NT2/D1 (cell line): ENCODE data around the gene ADIPOR1.
"Not testable (repeated sequence)": the region's sequence is repeated elsewhere in the genome, so short reads cannot be mapped to it uniquely, and the experiment has no call there.

Experiments used
- DNase-seq: peaks from one replicate; pipeline ENCODE4 v3.0.0-alpha.2; 2011; ENCODE audit warnings: low read depth, low spot score
- H3K27me3 ChIP-seq: 2 replicates; pipeline ENCODE4 v1.6.0; 2011; ENCODE audit warnings: mild to moderate bottlenecking; ENCODE audit not compliant: insufficient read length, insufficient read depth
- H3K36me3 ChIP-seq: 2 replicates; pipeline ENCODE4 v1.6.1; 2011; ENCODE audit warnings: mild to moderate bottlenecking, low read length, mixed read lengths; ENCODE audit not compliant: insufficient read depth, insufficient read length
- H3K4me1 ChIP-seq: 2 replicates; pipeline ENCODE4 v1.5.1; 2011; ENCODE audit not compliant: insufficient read depth, insufficient read length
- H3K4me3 ChIP-seq: 2 replicates; pipeline ENCODE4 v1.5.1; 2011; ENCODE audit warnings: low read depth; ENCODE audit not compliant: insufficient read length
- H3K9ac ChIP-seq: 2 replicates; pipeline ENCODE4 v1.6.0; 2011; ENCODE audit warnings: low read depth; ENCODE audit not compliant: insufficient read length
- H3K9me3 ChIP-seq: 2 replicates; pipeline ENCODE4 v1.5.1; 2011; ENCODE audit warnings: mild to moderate bottlenecking, low read length; ENCODE audit not compliant: insufficient read depth
- SUZ12 ChIP-seq: IDR thresholded peaks from 2 replicates; pipeline ENCODE4 v1.6.1; 2011; ENCODE audit not compliant: insufficient read length, insufficient read depth; ENCODE audit errors: extremely low read depth
- YY1 ChIP-seq: IDR thresholded peaks from 2 replicates; pipeline ENCODE4 v1.6.1; 2011; ENCODE audit not compliant: insufficient read length, insufficient read depth
- ZNF274 ChIP-seq: IDR thresholded peaks from 2 replicates; pipeline ENCODE4 v1.6.1; 2011; ENCODE audit warnings: mild to moderate bottlenecking, low read depth, low read length

ADIPOR1 gene

GRCh38 chr1:202957733-202958543 lies at the start of gene ADIPOR1:
Gene ADIPOR1, minus strand, starts transcription at chr1:202958312. Its CDS starts 7,242 bp downstream, at chr1:202951070.
- TF ChIP-seq SUZ12 (no peak), ZNF274 (no peak), YY1 (no peak)
- peak within 1 kb of the TSS; percentile 90 for H3K4me3 ChIP-seq
- H3K9ac ChIP-seq, result peak within 1 kb of the TSS; percentile 91
- peaks cover 3% of the 10 kb centered on the region for H3K27me3 ChIP-seq
- no peaks in the 10 kb centered on the region for H3K9me3 ChIP-seq
- H3K36me3 ChIP-seq, result peaks cover 52% of the 10 kb centered on the region
- no peaks in the 10 kb centered on the region for H3K4me1 ChIP-seq
- peak; percentile 86 for DNase-seq

GRCh38 chr1:203006948-203007871 lies 49.1 kb upstream of the ADIPOR1 start, which contains the start of gene TMEM183A:
Gene TMEM183A, plus strand, starts transcription at chr1:203007374. Its CDS starts 92 bp downstream, at chr1:203007466.
- Histone ChIP-seq H3K36me3 (peaks cover 38% of the 10 kb centered on the region), H3K9ac (peak within 1 kb of the TSS; percentile 98), H3K4me1 (peaks cover 4% of the 10 kb centered on the region), H3K27me3 (no peaks in the 10 kb centered on the region), H3K9me3 (no peaks in the 10 kb centered on the region), H3K4me3 (peak within 1 kb of the TSS; percentile 97)
- DNase-seq, result peak; percentile 99
- TF ChIP-seq SUZ12 (no peak), YY1 (peak; percentile 32), ZNF274 (no peak)

- H3K4me1 ChIP-seq, H3K9me3 ChIP-seq, H3K27me3 ChIP-seq, DNase-seq: not testable (repeated sequence)
- Histone ChIP-seq H3K9ac (peak overlapping the region; percentile 66), H3K36me3 (peaks cover 22% of the 10 kb centered on the region), H3K4me3 (peak overlapping the region; percentile 49)
Observed at GRCh38 chr1:203005395-203006142, 47.5 kb upstream of the ADIPOR1 start.

GRCh38 chr1:203002951-203003350 lies 44.8 kb upstream of the ADIPOR1 start:
- no peaks in the 10 kb centered on the region for H3K9me3 ChIP-seq
- H3K9ac ChIP-seq, result no peak overlapping the region
- no peaks in the 10 kb centered on the region for H3K27me3 ChIP-seq
- H3K36me3 ChIP-seq, result no peaks in the 10 kb centered on the region
- no peak for DNase-seq
- no peak overlapping the region for H3K4me3 ChIP-seq
- peaks cover 4% of the 10 kb centered on the region for H3K4me1 ChIP-seq
- TF ChIP-seq SUZ12, result no peak

GRCh38 chr1:203001986-203002385 lies 43.9 kb upstream of the ADIPOR1 start:
- Histone ChIP-seq H3K4me1 (peaks cover 4% of the 10 kb centered on the region), H3K4me3 (no peak overlapping the region), H3K9me3 (no peaks in the 10 kb centered on the region), H3K36me3 (no peaks in the 10 kb centered on the region), H3K9ac (no peak overlapping the region), H3K27me3 (no peaks in the 10 kb centered on the region)
- TF ChIP-seq SUZ12 (no peak), ZNF274 (no peak), YY1 (no peak)
- no peak for DNase-seq

GRCh38 chr1:203000217-203000944 lies 42.3 kb upstream of the ADIPOR1 start:
- no peak for DNase-seq
- H3K9me3 ChIP-seq, result no peaks in the 10 kb centered on the region
- no peaks in the 10 kb centered on the region for H3K4me1 ChIP-seq
- no peaks in the 10 kb centered on the region for H3K36me3 ChIP-seq
- H3K9ac ChIP-seq, result no peak overlapping the region
- H3K27me3 ChIP-seq, result no peaks in the 10 kb centered on the region
- H3K4me3 ChIP-seq, result no peak overlapping the region
- TF ChIP-seq SUZ12 (no peak), ZNF274 (no peak), YY1 (no peak)
